HL-60/S4 treated with retinoic acid at 250 ng/mL for 4 days and 3 days (cell line): ENCODE results near the gene FBXO5.
"Not testable (repeated sequence)": the region's sequence is repeated elsewhere in the genome, so short reads cannot be mapped to it uniquely, and the experiment has no call there.

Experiments
- in situ Hi-C: fragments of 300-500 bp; cut with MboI; formaldehyde crosslinking; loops from 2 replicates; pipeline ENCODE4 v1.7.0; 2022; ENCODE audit warnings: low sequenced_read_pairs

Gene FBXO5

GRCh38 chr6:152993431-152993830 lies 10.6 kb upstream of the FBXO5 start:
- in situ Hi-C loops, result no loop called here

GRCh38 chr6:152986978-152987377 lies 4.1 kb upstream of the FBXO5 start:
- in situ Hi-C loops, result no loop called here

- in situ Hi-C loops, result not testable (repeated sequence)
Observed at GRCh38 chr6:152985300-152985699, 2.5 kb upstream of the FBXO5 start.

- in situ Hi-C loops, result no loop called here
Observed at GRCh38 chr6:152984513-152984872, 1.7 kb upstream of the FBXO5 start.

- in situ Hi-C loops, result no loop called here
Observed at GRCh38 chr6:152983637-152984512, 1.0 kb upstream of the FBXO5 start.

GRCh38 chr6:152981989-152982903 lies 595 bp downstream of the FBXO5 start:
- in situ Hi-C loops, result no loop called here

DNA sequence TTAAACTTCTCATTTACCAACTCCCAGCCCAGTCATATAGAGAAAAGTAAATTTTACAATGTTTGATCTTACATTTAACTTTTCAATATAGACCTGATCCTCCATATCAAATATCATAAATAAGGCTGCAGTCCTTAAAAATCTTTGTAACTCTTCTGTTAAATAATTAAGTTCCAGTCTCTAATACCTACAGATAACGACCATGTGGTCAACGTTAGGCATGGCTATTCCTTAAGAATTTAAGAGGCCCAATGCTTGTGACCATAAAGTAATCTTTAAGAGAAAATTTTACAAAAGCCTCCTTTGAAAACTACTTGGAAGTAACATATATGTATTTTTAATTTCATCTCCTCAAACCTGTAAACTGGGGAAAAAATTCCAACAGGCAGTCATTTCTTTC lies 1.6 kb downstream of the FBXO5 start:
- in situ Hi-C loops, result no loop called here

DNA sequence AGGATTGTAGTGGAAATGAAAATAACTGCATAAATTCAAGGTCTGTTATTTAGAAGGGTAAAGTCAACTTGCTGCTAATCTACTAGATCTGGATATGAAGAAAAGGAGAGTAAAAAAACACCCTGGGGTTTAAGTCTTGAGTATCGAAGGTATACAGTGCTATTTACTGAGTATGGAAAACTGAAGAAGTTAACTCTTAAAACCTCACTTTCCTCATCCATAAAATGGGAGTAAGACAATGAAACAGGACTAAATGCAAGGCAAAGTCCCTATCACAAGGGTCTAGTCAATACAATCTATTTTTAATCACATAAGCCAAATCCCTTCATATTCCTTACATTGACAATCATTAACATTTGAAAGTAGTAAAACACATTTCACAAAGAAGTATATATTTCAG lies 2.2 kb downstream of the FBXO5 start:
- in situ Hi-C loops, result no loop called here

GRCh38 chr6:152979116-152979515 lies 3.7 kb downstream of the FBXO5 start:
- in situ Hi-C loops, result no loop called here

DNA sequence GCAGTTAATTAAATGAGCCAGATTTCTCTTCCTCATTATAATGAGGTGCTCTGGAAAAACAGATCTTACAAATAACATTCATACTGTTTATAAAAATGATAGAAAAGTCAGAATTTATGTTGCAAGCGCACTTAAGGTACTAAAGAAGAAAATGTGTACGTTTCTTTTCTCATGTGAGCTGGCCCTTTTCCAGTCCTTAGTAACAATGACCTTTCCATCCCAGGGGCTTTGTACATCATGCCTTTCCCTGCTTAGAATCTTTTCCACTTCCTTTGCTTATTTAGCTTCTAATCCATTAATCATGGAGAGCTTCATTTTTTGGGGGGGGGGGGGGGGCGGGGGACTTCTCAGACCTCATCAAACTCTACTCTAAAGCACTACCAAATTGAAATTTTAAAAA lies 4.8 kb downstream of the FBXO5 start:
- in situ Hi-C loops, result no loop called here

DNA sequence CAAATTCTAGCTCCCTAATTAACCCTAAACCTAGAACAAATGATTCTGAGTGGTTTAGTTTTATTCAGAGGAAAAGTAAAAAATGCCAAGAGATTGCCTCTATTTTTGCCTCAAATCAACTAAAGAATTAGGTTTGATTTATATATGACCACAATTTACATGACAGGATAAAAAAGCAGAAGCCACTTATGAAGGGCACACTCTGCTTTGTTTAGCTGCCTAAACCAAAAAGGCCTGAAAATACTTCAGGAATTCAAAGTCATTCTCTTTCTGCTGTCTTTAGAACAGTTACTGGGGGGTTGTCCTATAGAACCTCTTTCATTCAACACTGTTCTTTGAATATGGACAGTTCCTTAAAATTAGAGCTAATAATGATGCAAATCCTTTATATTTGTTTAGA lies 5.3 kb downstream of the FBXO5 start:
- in situ Hi-C loops, result no loop called here

- in situ Hi-C loops, result no loop called here
Observed at GRCh38 chr6:152976749-152977148, 6.1 kb downstream of the FBXO5 start.

- in situ Hi-C loops, result no loop called here
Observed at GRCh38 chr6:152975204-152975915, 7.5 kb downstream of the FBXO5 start.

DNA sequence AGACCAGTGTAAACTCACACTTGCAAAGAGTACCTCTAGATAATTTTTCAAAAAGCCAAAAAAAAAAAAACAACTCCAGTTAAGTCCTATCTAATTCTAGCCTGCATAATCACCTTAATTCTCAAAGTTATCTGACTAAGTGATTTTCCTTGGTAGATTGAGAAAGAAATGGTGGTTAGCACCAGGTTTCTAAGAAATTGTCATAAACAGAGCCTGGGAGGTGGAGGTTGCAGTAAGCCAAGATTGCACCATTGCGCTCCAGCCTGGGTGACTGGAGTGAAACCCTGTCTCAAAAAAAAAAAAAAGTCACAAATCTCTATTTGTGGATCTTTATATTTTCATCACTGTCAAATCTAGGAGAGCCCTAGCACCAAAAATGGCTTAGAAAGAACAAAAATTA lies 8.9 kb downstream of the FBXO5 start:
- in situ Hi-C loops, result no loop called here

- in situ Hi-C loops, result no loop called here
Observed at GRCh38 chr6:152969688-152970418, 13.0 kb downstream of the FBXO5 start.

DNA sequence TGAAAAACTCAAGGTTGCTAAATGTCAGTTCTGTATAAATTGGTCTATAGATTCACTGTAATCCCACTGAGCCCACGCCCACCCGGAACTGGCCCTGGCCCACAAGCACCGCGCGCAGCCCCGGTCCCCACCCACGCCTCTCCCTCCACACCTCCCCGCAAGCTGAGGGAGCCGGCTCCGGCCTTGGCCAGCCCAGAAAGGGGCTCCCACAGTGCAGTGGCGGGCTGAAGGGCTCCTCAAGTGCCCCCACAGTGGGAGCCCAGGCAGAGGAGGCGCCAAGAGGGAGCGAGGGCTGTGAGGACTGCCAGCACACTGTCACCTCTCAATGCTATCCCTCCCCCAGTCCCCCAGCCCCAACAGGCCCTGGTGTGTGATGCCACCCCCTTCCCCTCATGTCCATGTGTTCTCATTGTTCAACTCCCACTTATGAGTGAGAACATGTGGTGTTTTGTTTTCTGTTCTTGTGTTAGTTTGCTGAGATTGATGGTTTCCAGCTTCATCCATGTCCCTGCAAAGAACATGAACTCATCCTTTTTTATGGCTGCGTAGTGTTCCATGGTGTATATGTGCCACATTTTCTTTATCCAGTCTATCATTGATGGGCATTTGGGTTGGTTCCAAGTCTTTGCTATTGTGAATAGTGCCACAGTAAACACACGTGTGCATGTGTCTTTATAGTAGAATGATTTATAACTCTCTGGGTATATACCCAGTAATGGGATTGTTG lies 16.5 kb downstream of the FBXO5 start:
- in situ Hi-C loops, result not testable (repeated sequence)

DNA sequence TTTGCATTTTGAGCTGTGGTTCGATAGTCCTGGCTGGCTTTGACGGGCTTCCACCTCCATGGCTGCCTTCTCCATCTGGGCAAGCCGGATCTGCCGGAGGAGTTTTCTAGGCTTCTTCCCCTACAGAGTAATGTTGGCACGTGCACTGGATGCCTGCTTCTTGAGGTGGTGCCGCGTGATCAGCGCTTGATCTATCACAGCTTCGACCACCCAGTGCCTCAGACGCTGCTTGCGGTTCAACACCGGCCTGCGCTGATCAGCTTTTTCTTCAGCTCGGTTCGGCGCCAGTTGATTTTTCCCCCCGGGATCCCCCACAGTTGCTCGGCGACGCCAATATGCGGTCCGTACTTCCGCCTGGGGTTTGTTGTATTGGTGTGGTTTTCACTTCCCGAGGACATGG lies 23.5 kb downstream of the FBXO5 start:
- in situ Hi-C loops, result no loop called here

DNA sequence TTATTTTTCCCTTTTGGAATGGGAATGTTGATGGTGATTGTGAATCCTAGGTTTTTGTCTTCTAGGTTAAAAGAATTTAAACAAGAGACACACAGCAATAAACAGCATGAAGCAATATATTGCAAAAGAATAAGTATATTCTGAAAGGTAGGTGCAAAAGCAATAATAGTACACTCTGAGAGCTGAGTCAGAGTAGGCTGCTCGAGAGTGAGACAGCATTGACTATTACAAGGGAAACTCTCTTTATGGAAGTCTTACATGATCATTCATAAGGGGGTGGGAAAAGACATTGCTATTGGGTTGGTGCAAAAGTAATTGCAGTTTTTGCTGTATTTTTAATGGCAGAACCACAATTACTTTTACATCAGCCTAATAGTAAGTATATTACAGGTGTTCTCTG lies 25.0 kb downstream of the FBXO5 start:
- in situ Hi-C loops, result no loop called here

DNA sequence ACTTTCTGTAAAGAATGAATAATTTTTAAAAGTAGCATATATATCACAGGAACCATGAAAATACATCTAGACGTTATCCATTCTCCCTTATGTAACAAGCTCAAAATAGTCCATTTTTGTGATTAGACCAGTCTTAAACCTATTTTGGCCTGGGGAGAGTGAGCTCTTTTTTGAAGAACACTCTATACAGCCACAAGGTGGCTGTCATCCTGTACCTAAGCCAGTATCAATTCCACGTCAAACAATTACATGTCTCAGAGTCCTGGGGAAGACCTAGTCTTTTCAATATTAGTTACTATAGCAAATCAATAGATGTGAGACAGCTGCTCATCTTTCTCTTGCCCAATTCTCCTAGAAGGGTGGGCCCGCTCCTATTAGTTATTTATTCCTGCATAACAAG lies 28.4 kb downstream of the FBXO5 start:
- in situ Hi-C loops, result no loop called here
